Measurements from ENCODE around the gene MCC. TPM values are rescaled to one million over a fixed set of nuclear protein-coding genes. Genes with fewer than 3 reads are reported as not detected.
"Not testable (repeated sequence)": the region's sequence is repeated elsewhere in the genome, so short reads cannot be mapped to it uniquely, and the experiment has no call there.

Gene MCC
- polyA plus RNA-seq, 4 donors, result 0.45 to 3.5 (median 1.6) TPM

- Histone ChIP-seq H3K9me3 (ENCODE audit: control insufficient read depth in 2 of 2, insufficient read depth in 1 of 2, low read depth in 1 of 2, low read length in 1 of 2) (no peaks in the 10 kb centered on the region), H3K27me3 (ENCODE audit: control insufficient read depth in 3 of 3, insufficient read depth in 3 of 3, low read length in 3 of 3) (no peaks in the 10 kb centered on the region), H3K4me3 (ENCODE audit: low read depth in 1 of 3, low read length in 3 of 3) (no peak overlapping the region), H3K36me3 (ENCODE audit: control insufficient read depth in 3 of 3, insufficient read depth in 2 of 3, low read depth in 1 of 3, low read length in 3 of 3) (no peaks in the 10 kb centered on the region), H3K27ac (ENCODE audit: low read depth in 1 of 3, low read length in 2 of 3) (no peak overlapping the region), H3K4me1 (ENCODE audit: control insufficient read depth in 3 of 3, insufficient read depth in 2 of 3, low read depth in 1 of 3, low read length in 2 of 3) (peaks cover 0 to 2% (median 0%) of the 10 kb centered on the region in 3 donors)
- DNase-seq, result no peak
- WGBS, 3 donors, result 88 to 92% (median 90%) methylated on average over 7 of the region's 7 CpGs
- no peak for FAIRE-seq
Observed at GRCh38 chr5:113085880-113086409, 402.3 kb downstream of the MCC start.

GRCh38 chr5:113085084-113085414 is 403.2 kb downstream of the MCC start:
- Histone ChIP-seq H3K4me1 (ENCODE audit: control insufficient read depth in 3 of 3, insufficient read depth in 2 of 3, low read depth in 1 of 3, low read length in 2 of 3) (peaks cover 0 to 2% (median 0%) of the 10 kb centered on the region in 3 donors), H3K4me3 (ENCODE audit: low read depth in 1 of 3, low read length in 3 of 3) (no peak overlapping the region), H3K9me3 (ENCODE audit: control insufficient read depth in 2 of 2, insufficient read depth in 1 of 2, low read depth in 1 of 2, low read length in 1 of 2) (no peaks in the 10 kb centered on the region), H3K27ac (ENCODE audit: low read depth in 1 of 3, low read length in 2 of 3) (no peak overlapping the region), H3K36me3 (ENCODE audit: control insufficient read depth in 3 of 3, insufficient read depth in 2 of 3, low read depth in 1 of 3, low read length in 3 of 3) (no peaks in the 10 kb centered on the region), H3K27me3 (ENCODE audit: control insufficient read depth in 3 of 3, insufficient read depth in 3 of 3, low read length in 3 of 3) (no peaks in the 10 kb centered on the region)
- FAIRE-seq (no peak), DNase-seq (no peak)
- 84 to 90% (median 88%) methylated on average over 8 of the region's 8 CpGs for WGBS, 3 donors

- Histone ChIP-seq H3K27ac (ENCODE audit: low read depth in 1 of 3, low read length in 2 of 3) (no peak overlapping the region), H3K9me3 (ENCODE audit: control insufficient read depth in 2 of 2, insufficient read depth in 1 of 2, low read depth in 1 of 2, low read length in 1 of 2) (no peaks in the 10 kb centered on the region), H3K36me3 (ENCODE audit: control insufficient read depth in 3 of 3, insufficient read depth in 2 of 3, low read depth in 1 of 3, low read length in 3 of 3) (no peaks in the 10 kb centered on the region), H3K4me3 (ENCODE audit: low read depth in 1 of 3, low read length in 3 of 3) (no peak overlapping the region), H3K27me3 (ENCODE audit: control insufficient read depth in 3 of 3, insufficient read depth in 3 of 3, low read length in 3 of 3) (no peaks in the 10 kb centered on the region), H3K4me1 (ENCODE audit: control insufficient read depth in 3 of 3, insufficient read depth in 2 of 3, low read depth in 1 of 3, low read length in 2 of 3) (peaks cover 0 to 2% (median 0%) of the 10 kb centered on the region in 3 donors)
- FAIRE-seq (no peak), DNase-seq (no peak)
- WGBS, 3 donors, result 38 to 59% (median 51%) methylated on average over 3 of the region's 3 CpGs
Observed at GRCh38 chr5:113084402-113085083, 403.7 kb downstream of the MCC start.

GRCh38 chr5:113083481-113083880 is 404.8 kb downstream of the MCC start:
- no peak for DNase-seq
- no peak overlapping the region for H3K4me3 ChIP-seq (ENCODE audit: low read depth in 1 of 3, low read length in 3 of 3)
- H3K4me1 ChIP-seq (ENCODE audit: control insufficient read depth in 3 of 3, insufficient read depth in 2 of 3, low read depth in 1 of 3, low read length in 2 of 3), result peaks cover 0 to 2% (median 0%) of the 10 kb centered on the region in 3 donors
- H3K9me3 ChIP-seq (ENCODE audit: control insufficient read depth in 2 of 2, insufficient read depth in 1 of 2, low read depth in 1 of 2, low read length in 1 of 2), result no peaks in the 10 kb centered on the region
- no peaks in the 10 kb centered on the region for H3K36me3 ChIP-seq (ENCODE audit: control insufficient read depth in 3 of 3, insufficient read depth in 2 of 3, low read depth in 1 of 3, low read length in 3 of 3)
- FAIRE-seq, result no peak
- no peaks in the 10 kb centered on the region for H3K27me3 ChIP-seq (ENCODE audit: control insufficient read depth in 3 of 3, insufficient read depth in 3 of 3, low read length in 3 of 3)
- no peak overlapping the region for H3K27ac ChIP-seq (ENCODE audit: low read depth in 1 of 3, low read length in 2 of 3)

- H3K4me3 ChIP-seq (ENCODE audit: low read depth in 1 of 3, low read length in 3 of 3), result no peak overlapping the region
- FAIRE-seq, result no peak
- H3K4me1 ChIP-seq (ENCODE audit: control insufficient read depth in 3 of 3, insufficient read depth in 2 of 3, low read depth in 1 of 3, low read length in 2 of 3), result peaks cover 0 to 2% (median 0%) of the 10 kb centered on the region in 3 donors
- no peaks in the 10 kb centered on the region for H3K9me3 ChIP-seq (ENCODE audit: control insufficient read depth in 2 of 2, insufficient read depth in 1 of 2, low read depth in 1 of 2, low read length in 1 of 2)
- no peak overlapping the region for H3K27ac ChIP-seq (ENCODE audit: low read depth in 1 of 3, low read length in 2 of 3)
- no peaks in the 10 kb centered on the region for H3K36me3 ChIP-seq (ENCODE audit: control insufficient read depth in 3 of 3, insufficient read depth in 2 of 3, low read depth in 1 of 3, low read length in 3 of 3)
- no peak for DNase-seq
- 86 to 92% (median 88%) methylated on average over 7 of the region's 7 CpGs for WGBS, 3 donors
- H3K27me3 ChIP-seq (ENCODE audit: control insufficient read depth in 3 of 3, insufficient read depth in 3 of 3, low read length in 3 of 3), result no peaks in the 10 kb centered on the region
Observed at GRCh38 chr5:113082547-113082905, 405.7 kb downstream of the MCC start.

- no peaks in the 10 kb centered on the region for H3K4me1 ChIP-seq (ENCODE audit: control insufficient read depth in 3 of 3, insufficient read depth in 2 of 3, low read depth in 1 of 3, low read length in 2 of 3)
- H3K4me3 ChIP-seq (ENCODE audit: low read depth in 1 of 3, low read length in 3 of 3), result no peak overlapping the region
- DNase-seq (no peak), FAIRE-seq (no peak)
- WGBS, 3 donors, result 78 to 88% (median 83%) methylated on average over 5 of the region's 5 CpGs
- H3K9me3 ChIP-seq (ENCODE audit: control insufficient read depth in 2 of 2, insufficient read depth in 1 of 2, low read depth in 1 of 2, low read length in 1 of 2), result no peaks in the 10 kb centered on the region
- H3K36me3 ChIP-seq (ENCODE audit: control insufficient read depth in 3 of 3, insufficient read depth in 2 of 3, low read depth in 1 of 3, low read length in 3 of 3), result no peaks in the 10 kb centered on the region
- no peak overlapping the region for H3K27ac ChIP-seq (ENCODE audit: low read depth in 1 of 3, low read length in 2 of 3)
- no peaks in the 10 kb centered on the region for H3K27me3 ChIP-seq (ENCODE audit: control insufficient read depth in 3 of 3, insufficient read depth in 3 of 3, low read length in 3 of 3)
Observed at GRCh38 chr5:113081881-113082546, 406.2 kb downstream of the MCC start.

GRCh38 chr5:113081091-113081839 is 407.0 kb downstream of the MCC start:
- H3K36me3 ChIP-seq (ENCODE audit: control insufficient read depth in 3 of 3, insufficient read depth in 2 of 3, low read depth in 1 of 3, low read length in 3 of 3), result no peaks in the 10 kb centered on the region
- H3K9me3 ChIP-seq (ENCODE audit: control insufficient read depth in 2 of 2, insufficient read depth in 1 of 2, low read depth in 1 of 2, low read length in 1 of 2), result peaks cover 0 to under 1% of the 10 kb centered on the region in 2 donors
- H3K27me3 ChIP-seq (ENCODE audit: control insufficient read depth in 3 of 3, insufficient read depth in 3 of 3, low read length in 3 of 3), result no peaks in the 10 kb centered on the region
- WGBS, 3 donors, result 56 to 75% (median 63%) methylated on average over 4 of the region's 4 CpGs
- FAIRE-seq (no peak), DNase-seq (no peak)
- no peak overlapping the region for H3K27ac ChIP-seq (ENCODE audit: low read depth in 1 of 3, low read length in 2 of 3)
- H3K4me3 ChIP-seq (ENCODE audit: low read depth in 1 of 3, low read length in 3 of 3), result no peak overlapping the region
- no peaks in the 10 kb centered on the region for H3K4me1 ChIP-seq (ENCODE audit: control insufficient read depth in 3 of 3, insufficient read depth in 2 of 3, low read depth in 1 of 3, low read length in 2 of 3)

- H3K9me3 ChIP-seq (ENCODE audit: control insufficient read depth in 2 of 2, insufficient read depth in 1 of 2, low read depth in 1 of 2, low read length in 1 of 2), result peaks cover 0 to 13% of the 10 kb centered on the region in 2 donors
- H3K4me3 ChIP-seq (ENCODE audit: low read depth in 1 of 3, low read length in 3 of 3); H3K36me3 ChIP-seq (ENCODE audit: control insufficient read depth in 3 of 3, insufficient read depth in 2 of 3, low read depth in 1 of 3, low read length in 3 of 3); FAIRE-seq; DNase-seq; H3K4me1 ChIP-seq (ENCODE audit: control insufficient read depth in 3 of 3, insufficient read depth in 2 of 3, low read depth in 1 of 3, low read length in 2 of 3); H3K27me3 ChIP-seq (ENCODE audit: control insufficient read depth in 3 of 3, insufficient read depth in 3 of 3, low read length in 3 of 3); H3K27ac ChIP-seq (ENCODE audit: low read depth in 1 of 3, low read length in 2 of 3): not testable (repeated sequence)
- WGBS, 3 donors, result 83 to 85% (median 84%) methylated on average over 2 of the region's 2 CpGs
Observed at GRCh38 chr5:113076649-113077048, 411.6 kb downstream of the MCC start.

Data from small intestine (tissue), 7 donors.